ENCODE data around the gene FAAP100.
A peak's percentile ranks its signal among the peaks of the same experiment; 100 is the strongest.

Gene FAAP100

GRCh38 chr17:81524865-81525159 is 27.3 kb downstream of the FAAP100 start:
- DNase-seq (ENCODE audit: low read depth) = no peak

- DNase-seq (ENCODE audit: low read depth) = no peak
Observed at GRCh38 chr17:81524039-81524864, 27.9 kb downstream of the FAAP100 start.

- no peak for DNase-seq (ENCODE audit: low read depth)
Observed at GRCh38 chr17:81523402-81524038, 28.6 kb downstream of the FAAP100 start.

- no peak for DNase-seq (ENCODE audit: low read depth)
Observed at GRCh38 chr17:81522491-81523401, 29.4 kb downstream of the FAAP100 start.

GRCh38 chr17:81520021-81520901 is 31.9 kb downstream of the FAAP100 start:
- no peak for DNase-seq (ENCODE audit: low read depth)

- DNase-seq (ENCODE audit: low read depth) = peak; percentile 52
Observed at GRCh38 chr17:81519284-81520020, 32.7 kb downstream of the FAAP100 start.

GRCh38 chr17:81518785-81519283 is 33.3 kb downstream of the FAAP100 start:
- no peak for DNase-seq (ENCODE audit: low read depth)

- no peak for DNase-seq (ENCODE audit: low read depth)
Observed at GRCh38 chr17:81518113-81518784, 33.9 kb downstream of the FAAP100 start.

- no peak for DNase-seq (ENCODE audit: low read depth)
Observed at GRCh38 chr17:81517339-81518112, 34.6 kb downstream of the FAAP100 start.

- no peak for DNase-seq (ENCODE audit: low read depth)
Observed at GRCh38 chr17:81517009-81517338, 35.2 kb downstream of the FAAP100 start.

- DNase-seq (ENCODE audit: low read depth) = no peak
Observed at GRCh38 chr17:81516439-81516838, 35.7 kb downstream of the FAAP100 start.

GRCh38 chr17:81515530-81516041 is 36.6 kb downstream of the FAAP100 start:
- DNase-seq (ENCODE audit: low read depth) = no peak

GRCh38 chr17:81514739-81515529 is 37.2 kb downstream of the FAAP100 start:
- peak; percentile 52 for DNase-seq (ENCODE audit: low read depth)

- DNase-seq (ENCODE audit: low read depth) = no peak
Observed at GRCh38 chr17:81514489-81514738, 37.7 kb downstream of the FAAP100 start.

GRCh38 chr17:81513753-81514488 is 38.2 kb downstream of the FAAP100 start:
- DNase-seq (ENCODE audit: low read depth) = no peak

- no peak for DNase-seq (ENCODE audit: low read depth)
Observed at GRCh38 chr17:81513372-81513752, 38.8 kb downstream of the FAAP100 start.

- peak; percentile 86 for DNase-seq (ENCODE audit: low read depth)
Observed at GRCh38 chr17:81512562-81513371, 39.4 kb downstream of the FAAP100 start, which contains the start of gene ACTG1. TSS of gene ACTG1 (minus strand) at chr17:81512799. CDS start at chr17:81512354, 445 bp downstream.

Data from activated T-cell treated with anti-CD3 and anti-CD28 coated beads for 24 hours (primary cell).